ENCODE measurements around the gene RPL26.

DNA sequence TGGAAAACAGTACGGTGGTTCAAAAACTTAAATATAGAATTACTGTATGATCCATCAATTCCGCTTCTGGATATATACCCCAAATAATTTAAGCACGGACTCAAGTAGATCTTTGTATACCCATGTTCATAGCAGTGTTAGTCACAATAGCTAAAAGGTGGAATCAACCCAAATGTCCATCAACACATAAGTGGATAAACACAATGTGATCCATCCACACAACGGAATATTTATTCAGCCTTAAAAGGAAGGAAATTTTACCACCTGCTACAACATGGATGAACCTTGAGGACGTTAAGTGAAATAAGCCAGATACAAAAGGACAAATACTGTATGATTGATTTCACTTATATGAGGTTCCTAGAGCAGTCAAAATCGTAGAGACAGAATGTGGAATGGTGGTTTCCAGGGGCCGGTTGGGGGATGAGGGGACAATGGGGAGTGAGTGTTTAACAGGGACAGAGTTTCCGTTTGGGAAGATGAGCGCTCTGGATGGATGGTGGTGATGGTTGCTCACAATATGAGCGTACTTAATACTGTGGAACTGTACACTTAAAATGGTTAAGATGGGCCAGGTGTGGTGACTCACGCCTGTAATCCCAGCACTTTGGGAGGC is 20.0 kb upstream of the RPL26 start:
- TF ChIP-seq, protein P1, sequence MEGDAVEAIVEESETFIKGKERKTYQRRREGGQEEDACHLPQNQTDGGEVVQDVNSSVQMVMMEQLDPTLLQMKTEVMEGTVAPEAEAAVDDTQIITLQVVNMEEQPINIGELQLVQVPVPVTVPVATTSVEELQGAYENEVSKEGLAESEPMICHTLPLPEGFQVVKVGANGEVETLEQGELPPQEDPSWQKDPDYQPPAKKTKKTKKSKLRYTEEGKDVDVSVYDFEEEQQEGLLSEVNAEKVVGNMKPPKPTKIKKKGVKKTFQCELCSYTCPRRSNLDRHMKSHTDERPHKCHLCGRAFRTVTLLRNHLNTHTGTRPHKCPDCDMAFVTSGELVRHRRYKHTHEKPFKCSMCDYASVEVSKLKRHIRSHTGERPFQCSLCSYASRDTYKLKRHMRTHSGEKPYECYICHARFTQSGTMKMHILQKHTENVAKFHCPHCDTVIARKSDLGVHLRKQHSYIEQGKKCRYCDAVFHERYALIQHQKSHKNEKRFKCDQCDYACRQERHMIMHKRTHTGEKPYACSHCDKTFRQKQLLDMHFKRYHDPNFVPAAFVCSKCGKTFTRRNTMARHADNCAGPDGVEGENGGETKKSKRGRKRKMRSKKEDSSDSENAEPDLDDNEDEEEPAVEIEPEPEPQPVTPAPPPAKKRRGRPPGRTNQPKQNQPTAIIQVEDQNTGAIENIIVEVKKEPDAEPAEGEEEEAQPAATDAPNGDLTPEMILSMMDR (IDR thresholded peaks at IDR 0.05; ENCODE audit: low read depth, low read length, poor library complexity, severe bottlenecking) = no peak
- no peak for TF ChIP-seq EZH2phosphoT487 (IDR thresholded peaks at IDR 0.05; ENCODE audit: borderline replicate concordance, low read length)
